Measurements from ENCODE around the gene ARRB1. TPM values are rescaled to one million over a fixed set of nuclear protein-coding genes. Genes with fewer than 3 reads are reported as not detected.
A peak's percentile ranks its signal among the peaks of the same experiment; 100 is the strongest.
"Not testable (repeated sequence)": the region's sequence is repeated elsewhere in the genome, so short reads cannot be mapped to it uniquely, and the experiment has no call there.

ARRB1 gene
- total RNA-seq, 1 experiment from 2014 or later, result 34.9 TPM

GRCh38 chr11:75346912-75347647 lies 4.4 kb downstream of the ARRB1 start:
- in situ Hi-C loops (cut with HindIII; ENCODE audit: low pct_unique_long_range_greater_than_20kb, low sequenced_read_pairs), result no loop called here
- DNase-seq (ENCODE audit: low read depth), result no peak

- in situ Hi-C loops (cut with HindIII; ENCODE audit: low pct_unique_long_range_greater_than_20kb, low sequenced_read_pairs), result no loop called here
- DNase-seq (ENCODE audit: low read depth), result no peak
These were observed 5.2 kb downstream of the ARRB1 start for GRCh38 chr11:75346296-75346695.

GRCh38 chr11:75345455-75346160 lies 5.9 kb downstream of the ARRB1 start:
- DNase-seq (ENCODE audit: low read depth), result no peak
- in situ Hi-C loops (cut with HindIII; ENCODE audit: low pct_unique_long_range_greater_than_20kb, low sequenced_read_pairs), result no loop called here

GRCh38 chr11:75344761-75345454 lies 6.6 kb downstream of the ARRB1 start:
- no peak for DNase-seq (ENCODE audit: low read depth)
- in situ Hi-C loops (cut with HindIII; ENCODE audit: low pct_unique_long_range_greater_than_20kb, low sequenced_read_pairs), result no loop called here

- in situ Hi-C loops (cut with HindIII; ENCODE audit: low pct_unique_long_range_greater_than_20kb, low sequenced_read_pairs), result no loop called here
These were observed 7.3 kb downstream of the ARRB1 start for GRCh38 chr11:75344186-75344585.

GRCh38 chr11:75342966-75343870 lies 8.2 kb downstream of the ARRB1 start:
- DNase-seq (ENCODE audit: low read depth), result peak; percentile 40
- in situ Hi-C loops (cut with HindIII; ENCODE audit: low pct_unique_long_range_greater_than_20kb, low sequenced_read_pairs), result no loop called here

More at GRCh38 chr11:75344186-75344585, 7.3 kb downstream of the ARRB1 start:
- no peak for DNase-seq (ENCODE audit: low read depth)

- DNase-seq (ENCODE audit: low read depth), result no peak
- in situ Hi-C loops (cut with HindIII; ENCODE audit: low pct_unique_long_range_greater_than_20kb, low sequenced_read_pairs), result no loop called here
These were observed 9.1 kb downstream of the ARRB1 start for GRCh38 chr11:75342231-75342918.

- in situ Hi-C loops (cut with HindIII; ENCODE audit: low pct_unique_long_range_greater_than_20kb, low sequenced_read_pairs), result no loop called here
- DNase-seq (ENCODE audit: low read depth), result no peak
These were observed 9.8 kb downstream of the ARRB1 start for GRCh38 chr11:75341612-75342011.

- in situ Hi-C loops (cut with HindIII; ENCODE audit: low pct_unique_long_range_greater_than_20kb, low sequenced_read_pairs), result no loop called here
These were observed 11.6 kb downstream of the ARRB1 start for GRCh38 chr11:75339685-75340409.

GRCh38 chr11:75338516-75339208 lies 12.8 kb downstream of the ARRB1 start:
- no peak for DNase-seq (ENCODE audit: low read depth)
- in situ Hi-C loops (cut with HindIII; ENCODE audit: low pct_unique_long_range_greater_than_20kb, low sequenced_read_pairs), result no loop called here

More at GRCh38 chr11:75339685-75340409, 11.6 kb downstream of the ARRB1 start:
- DNase-seq (ENCODE audit: low read depth), result no peak

GRCh38 chr11:75337195-75337654 lies 14.2 kb downstream of the ARRB1 start:
- DNase-seq (ENCODE audit: low read depth), result no peak
- in situ Hi-C loops (cut with HindIII; ENCODE audit: low pct_unique_long_range_greater_than_20kb, low sequenced_read_pairs), result no loop called here

- in situ Hi-C loops (cut with HindIII; ENCODE audit: low pct_unique_long_range_greater_than_20kb, low sequenced_read_pairs), result no loop called here
- no peak for DNase-seq (ENCODE audit: low read depth)
These were observed 16.5 kb downstream of the ARRB1 start for GRCh38 chr11:75334976-75335375.

- in situ Hi-C loops (cut with HindIII; ENCODE audit: low pct_unique_long_range_greater_than_20kb, low sequenced_read_pairs), result no loop called here
- no peak for DNase-seq (ENCODE audit: low read depth)
These were observed 17.0 kb downstream of the ARRB1 start for GRCh38 chr11:75334402-75334891.

- no peak for DNase-seq (ENCODE audit: low read depth)
These were observed 17.7 kb downstream of the ARRB1 start for GRCh38 chr11:75333807-75334140.

GRCh38 chr11:75333022-75333806 lies 18.2 kb downstream of the ARRB1 start:
- DNase-seq (ENCODE audit: low read depth), result no peak
- in situ Hi-C loops (cut with HindIII; ENCODE audit: low pct_unique_long_range_greater_than_20kb, low sequenced_read_pairs), result no loop called here

More at GRCh38 chr11:75333807-75334140, 17.7 kb downstream of the ARRB1 start:
- in situ Hi-C loops (cut with HindIII; ENCODE audit: low pct_unique_long_range_greater_than_20kb, low sequenced_read_pairs), result no loop called here

- DNase-seq (ENCODE audit: low read depth); in situ Hi-C loops (cut with HindIII; ENCODE audit: low pct_unique_long_range_greater_than_20kb, low sequenced_read_pairs): not testable (repeated sequence)
These were observed 19.7 kb downstream of the ARRB1 start for GRCh38 chr11:75331761-75332160.

Measured in Caki2 (cell line).